Stimulated activated CD8-positive, alpha-beta memory T cell treated with anti-CD3 and anti-CD28 coated beads, Interleukin-4, amount 100 ng/mL, for 4 hours (primary cell): ENCODE results near the gene MAGED1.

Experiments
- DNase-seq, 2 donors: peaks; one replicate each; pipeline ENCODE4 v3.0.0-alpha.2; 2020; ENCODE audit warnings: low read depth in 2 of 2, low spot score in 1 of 2

Gene MAGED1

GRCh38 chrX:51892921-51893745, at the start of gene MAGED1:
Gene MAGED1 (plus strand): TSS chrX:51893623. CDS start chrX:51894305, 682 bp downstream.
- peak; percentile 24 to 56 for DNase-seq

- DNase-seq = no peak
Observed at GRCh38 chrX:51847463-51847862, 46.0 kb upstream of the MAGED1 start.

- DNase-seq = no peak
Observed at GRCh38 chrX:51851507-51852085, 41.8 kb upstream of the MAGED1 start.

GRCh38 chrX:51852096-51852495, 41.3 kb upstream of the MAGED1 start:
- DNase-seq = no peak

- DNase-seq = no peak
Observed at GRCh38 chrX:51852621-51853020, 40.8 kb upstream of the MAGED1 start.

GRCh38 chrX:51853251-51853650, 40.2 kb upstream of the MAGED1 start:
- DNase-seq = no peak

- DNase-seq = no peak
Observed at GRCh38 chrX:51855698-51856097, 37.7 kb upstream of the MAGED1 start.

- DNase-seq = no peak
Observed at GRCh38 chrX:51857159-51857733, 36.2 kb upstream of the MAGED1 start.

GRCh38 chrX:51860679-51861078, 32.7 kb upstream of the MAGED1 start:
- DNase-seq = no peak

GRCh38 chrX:51862920-51863319, 30.5 kb upstream of the MAGED1 start:
- no peak for DNase-seq

GRCh38 chrX:51866210-51866609, 27.2 kb upstream of the MAGED1 start:
- DNase-seq = no peak

- no peak for DNase-seq
Observed at GRCh38 chrX:51867626-51868025, 25.8 kb upstream of the MAGED1 start.

GRCh38 chrX:51870354-51870753, 23.1 kb upstream of the MAGED1 start:
- DNase-seq = no peak

- no peak for DNase-seq
Observed at GRCh38 chrX:51874123-51874522, 19.3 kb upstream of the MAGED1 start.

- DNase-seq = no peak
Observed at GRCh38 chrX:51876441-51876840, 17.0 kb upstream of the MAGED1 start.

GRCh38 chrX:51878056-51878455, 15.4 kb upstream of the MAGED1 start:
- no peak for DNase-seq

GRCh38 chrX:51889851-51890250, 3.6 kb upstream of the MAGED1 start:
- DNase-seq = no peak

GRCh38 chrX:51891245-51891644, 2.2 kb upstream of the MAGED1 start:
- no peak for DNase-seq

GRCh38 chrX:51891821-51892551, 1.4 kb upstream of the MAGED1 start:
- DNase-seq = no peak

GRCh38 chrX:51893931-51894696, 691 bp downstream of the MAGED1 start:
- no peak for DNase-seq
